SH-SY5Y (cell line): ENCODE results near the gene HSD11B2.

Experiments used
- GATA2 ChIP-seq: IDR thresholded peaks from 2 replicates; pipeline ENCODE4 v1.6.1; 2011; ENCODE audit warnings: mild to moderate bottlenecking, low read depth, low read length
- GATA3 ChIP-seq: IDR thresholded peaks from 2 replicates; pipeline ENCODE4 v1.6.1; 2011; ENCODE audit warnings: low read depth, mild to moderate bottlenecking, low read length, moderate library complexity

- TF ChIP-seq GATA2, result no peak
- TF ChIP-seq GATA3, result no peak
Measured at GRCh38 chr16:67429799-67430503, 970 bp upstream of the HSD11B2 start.
